ENCODE results near the gene COG5. TPM values are rescaled to one million over a fixed set of nuclear protein-coding genes. Genes with fewer than 3 reads are reported as not detected.

Gene COG5
- total and polyA plus RNA-seq, 10 of the 15 experiments (the other 5 are each of a cell fraction or from before 2014, with no cell fraction given) = 5.5 to 27.9 (median 15.6) TPM

- TF ChIP-seq JUND (IDR thresholded peaks at IDR 0.05; ENCODE audit: low read depth, low read length) = no peak
- no peak for TF ChIP-seq CTCF (IDR thresholded peaks at IDR 0.05 in 2 of 3, conservative IDR thresholded peaks at IDR 0.05 in 1 of 3; ENCODE audit: control insufficient read depth in 2 of 3, extremely low read depth in 1 of 3, insufficient read depth in 1 of 3, low read depth in 3 of 3, low read length in 3 of 3)
- no peak for TF ChIP-seq ZBTB33 (IDR thresholded peaks at IDR 0.05)
- TF ChIP-seq SMAD5 (IDR thresholded peaks at IDR 0.05; ENCODE audit: low read depth) = no peak
Measured at GRCh38 chr7:107258737-107259136, 305.0 kb downstream of the COG5 start (continued).

GRCh38 chr7:107255602-107256001 lies 308.1 kb downstream of the COG5 start:
- in situ Hi-C loops (cut with MboI) (no loop called here), intact Hi-C loops (cut with micrococcal nuclease; ENCODE audit: unreplicated experiment) (no loop called here)
- H3K27me3 ChIP-seq (replicated peaks in 1 of 2; ENCODE audit: control insufficient read depth in 2 of 2, insufficient read depth in 2 of 2, low read length in 1 of 2) = no peaks in the 10 kb centered on the region
- H3K9ac ChIP-seq (ENCODE audit: control insufficient read depth, insufficient read depth, low read length) = no peak overlapping the region
- no peak overlapping the region for H3K27ac ChIP-seq (ENCODE audit: control insufficient read depth, insufficient read depth)
- no peak overlapping the region for H3K4me3 ChIP-seq
- BruUV-seq (replicated peaks) = no TSS peak
- FAIRE-seq (no peak), DNase-seq (ENCODE audit: low read depth, low spot score) (no peak), ATAC-seq (no peak)
- ChIA-PET RAD21 (ENCODE audit: unreplicated experiment) (no interaction called here), CTCF (no interaction called here), SMC1A (ENCODE audit: uncharacterized antibody, unreplicated experiment) (no interaction called here), POLR2A (no interaction called here)
- H2AFZ ChIP-seq (ENCODE audit: control insufficient read depth, low read depth, low read length) = no peak overlapping the region
- 97% methylated on average over 4 of the region's 4 CpGs for WGBS (ENCODE audit: insufficient coverage, insufficient replicate concordance, low lambda C conversion rate, missing lambda C conversion rate)
- no peaks in the 10 kb centered on the region for H4K20me1 ChIP-seq (ENCODE audit: control insufficient read depth, insufficient read depth)
- H3K79me2 ChIP-seq (ENCODE audit: control insufficient read depth, insufficient read depth, low read length) = no peaks in the 10 kb centered on the region
- no peaks in the 10 kb centered on the region for H3K4me1 ChIP-seq (ENCODE audit: control insufficient read depth, insufficient read depth, low read length)
- no peaks in the 10 kb centered on the region for H3K36me3 ChIP-seq (ENCODE audit: control insufficient read depth in 2 of 2, insufficient read depth in 2 of 2, low read length in 1 of 2)
- H3K9me3 ChIP-seq (replicated peaks; ENCODE audit: control insufficient read depth, insufficient read depth, low read length) = no peaks in the 10 kb centered on the region
- no peak overlapping the region for H3K4me2 ChIP-seq (ENCODE audit: control insufficient read depth, insufficient read depth)
- TF ChIP-seq EGR1 (IDR thresholded peaks at IDR 0.05; ENCODE audit: borderline replicate concordance in 1 of 2, low read depth in 2 of 2, low read length in 2 of 2) (no peak), MLLT1 (IDR thresholded peaks at IDR 0.05) (no peak), RELB (IDR thresholded peaks at IDR 0.05; ENCODE audit: low read depth) (no peak), BCL11A (IDR thresholded peaks at IDR 0.05; ENCODE audit: low read depth, low read length) (no peak), CEBPB (IDR thresholded peaks at IDR 0.05; ENCODE audit: borderline replicate concordance in 1 of 2, low read depth in 2 of 2, low read length in 2 of 2) (no peak), CHD1 (IDR thresholded peaks at IDR 0.05; ENCODE audit: low read depth, low read length) (no peak), KDM1A (IDR thresholded peaks at IDR 0.05; ENCODE audit: borderline replicate concordance) (no peak), SMC3 (IDR thresholded peaks at IDR 0.05; ENCODE audit: borderline replicate concordance, low read length) (no peak), FOXK2 (IDR thresholded peaks at IDR 0.05) (no peak), YY1 (IDR thresholded peaks at IDR 0.05; ENCODE audit: low read depth, low read length) (no peak)
